ENCODE results near the gene MAP3K9. TPM values are rescaled to one million over a fixed set of nuclear protein-coding genes. Genes with fewer than 3 reads are reported as not detected.

Gene MAP3K9
- total RNA-seq, 1 experiment from 2014 or later, result 12.1 TPM

- Histone ChIP-seq H3K9me3 (ENCODE audit: control insufficient read depth, insufficient read depth, low read depth, low read length) (no peaks in the 10 kb centered on the region), H3K27me3 (ENCODE audit: control insufficient read depth, insufficient read depth, low read length) (no peaks in the 10 kb centered on the region; the same call in 1 of the 2 replicates), H3K4me3 (ENCODE audit: low read depth in 2 of 2, low read length in 2 of 2) (no peak overlapping the region), H3K36me3 (ENCODE audit: control insufficient read depth, insufficient read depth, low read length) (no peaks in the 10 kb centered on the region), H3K27ac (ENCODE audit: low read length) (no peak overlapping the region), H3K4me1 (ENCODE audit: control insufficient read depth, insufficient read depth, low read length) (no peaks in the 10 kb centered on the region)
- no TSS peak for BruUV-seq (replicated peaks)
- no peak for ATAC-seq
- no peak for DNase-seq (ENCODE audit: low read depth, low spot score)
- CTCF ChIA-PET, result no interaction called here
- TF ChIP-seq REST (IDR thresholded peaks at IDR 0.05; ENCODE audit: insufficient read depth in 1 of 2, low read depth in 2 of 2, low read length in 1 of 2) (no peak), POLR2AphosphoS5 (IDR thresholded peaks at IDR 0.05; ENCODE audit: low read depth, low read length) (no peak), SIN3A (IDR thresholded peaks at IDR 0.05; ENCODE audit: borderline replicate concordance, insufficient read depth, low read depth, low read length) (no peak), TCF7L2 (IDR thresholded peaks at IDR 0.05; ENCODE audit: low read depth, low read length) (no peak), CTCF (IDR thresholded peaks at IDR 0.05) (no peak)
- POLR2A ChIA-PET, result no interaction called here
- in situ Hi-C loops (cut with HindIII; ENCODE audit: low pct_unique_long_range_greater_than_20kb, low sequenced_read_pairs) (no loop called here), intact Hi-C loops (cut with micrococcal nuclease; ENCODE audit: unreplicated experiment) (no loop called here)
Measured at GRCh38 chr14:70685474-70686197, 123.7 kb downstream of the MAP3K9 start.

- POLR2A ChIA-PET, result no interaction called here
- Histone ChIP-seq H3K4me1 (ENCODE audit: control insufficient read depth, insufficient read depth, low read length) (no peaks in the 10 kb centered on the region), H3K4me3 (ENCODE audit: low read depth in 2 of 2, low read length in 2 of 2) (no peak overlapping the region), H3K36me3 (ENCODE audit: control insufficient read depth, insufficient read depth, low read length) (no peaks in the 10 kb centered on the region), H3K27ac (ENCODE audit: low read length) (no peak overlapping the region), H3K27me3 (ENCODE audit: control insufficient read depth, insufficient read depth, low read length) (no peaks in the 10 kb centered on the region; the same call in 1 of the 2 replicates), H3K9me3 (ENCODE audit: control insufficient read depth, insufficient read depth, low read depth, low read length) (no peaks in the 10 kb centered on the region)
- intact Hi-C loops (cut with micrococcal nuclease; ENCODE audit: unreplicated experiment) (no loop called here), in situ Hi-C loops (cut with HindIII; ENCODE audit: low pct_unique_long_range_greater_than_20kb, low sequenced_read_pairs) (no loop called here)
- no TSS peak for BruUV-seq (replicated peaks)
- no peak for TF ChIP-seq POLR2AphosphoS5 (IDR thresholded peaks at IDR 0.05; ENCODE audit: low read depth, low read length)
- TF ChIP-seq SIN3A (IDR thresholded peaks at IDR 0.05; ENCODE audit: borderline replicate concordance, insufficient read depth, low read depth, low read length), result no peak
- no peak for TF ChIP-seq REST (IDR thresholded peaks at IDR 0.05; ENCODE audit: insufficient read depth in 1 of 2, low read depth in 2 of 2, low read length in 1 of 2)
- no peak for TF ChIP-seq CTCF (IDR thresholded peaks at IDR 0.05)
- TF ChIP-seq TCF7L2 (IDR thresholded peaks at IDR 0.05; ENCODE audit: low read depth, low read length), result no peak
- no peak for DNase-seq (ENCODE audit: low read depth, low spot score)
- CTCF ChIA-PET, result no interaction called here
- ATAC-seq, result no peak
Measured at GRCh38 chr14:70683983-70684382, 125.3 kb downstream of the MAP3K9 start.

Measured in Panc1 (cell line).